ENCODE results near the gene PRPF6. TPM values are rescaled to one million over a fixed set of nuclear protein-coding genes. Genes with fewer than 3 reads are reported as not detected.

PRPF6 gene
- polyA plus RNA-seq, 1 donor from 2014 or later = 91.9 TPM

DNA sequence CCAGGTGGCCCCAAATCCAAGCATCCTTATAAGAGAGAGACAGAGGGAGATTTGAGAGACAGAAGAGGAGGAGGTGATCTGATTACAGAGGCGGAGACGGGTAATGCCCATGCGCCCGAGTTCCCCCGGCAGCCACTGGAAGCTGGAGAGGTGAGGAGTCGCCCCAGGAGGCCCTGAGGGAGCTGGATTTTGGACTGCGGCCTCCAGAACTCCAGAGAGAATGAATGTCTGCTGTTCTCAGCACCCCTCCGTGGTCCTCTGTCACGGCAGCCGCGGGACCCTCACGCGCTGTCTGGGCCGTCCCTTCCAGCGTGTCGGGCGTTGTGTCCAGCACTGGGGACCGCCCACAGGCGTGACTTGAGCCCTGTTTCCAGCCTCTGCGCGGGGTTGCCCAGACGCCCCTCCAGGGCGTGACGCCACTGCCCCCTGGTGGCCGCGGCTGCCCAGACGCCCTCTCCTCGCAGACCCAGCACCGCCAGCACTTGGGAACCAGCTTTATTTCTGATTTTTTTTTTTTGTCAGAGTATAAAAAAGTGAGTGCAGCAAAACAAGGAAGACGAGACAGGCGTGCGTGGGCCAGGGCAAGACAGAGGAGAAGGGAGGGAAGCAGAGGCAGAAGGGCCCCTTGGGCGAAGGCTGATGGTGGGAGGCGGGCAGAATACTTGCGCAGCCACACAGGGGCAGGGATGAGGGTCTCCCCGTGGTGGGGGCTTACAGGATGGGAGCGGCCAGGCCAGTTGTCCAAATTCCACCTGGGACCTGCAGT is 7.1 kb upstream of the PRPF6 start:
- no peak overlapping the region for H3K4me2 ChIP-seq (ENCODE audit: low read length)
- no peaks in the 10 kb centered on the region for H4K20me1 ChIP-seq (ENCODE audit: insufficient read depth)
- H3K9me3 ChIP-seq (ENCODE audit: low read length) = no peaks in the 10 kb centered on the region
- no peak overlapping the region for H3K4me3 ChIP-seq (ENCODE audit: low read length)
- peak overlapping the region; percentile 25 for H3K9ac ChIP-seq (ENCODE audit: low read length)
- no peaks in the 10 kb centered on the region for H3K36me3 ChIP-seq (ENCODE audit: insufficient read depth, low read length)
- peaks cover 3% of the 10 kb centered on the region for H3K79me2 ChIP-seq (replicated peaks; ENCODE audit: insufficient read depth, low read length)
- H3F3A ChIP-seq (ENCODE audit: insufficient read depth, low read length, poor library complexity, severe bottlenecking) = no peaks in the 10 kb centered on the region
- TF ChIP-seq, protein P1, sequence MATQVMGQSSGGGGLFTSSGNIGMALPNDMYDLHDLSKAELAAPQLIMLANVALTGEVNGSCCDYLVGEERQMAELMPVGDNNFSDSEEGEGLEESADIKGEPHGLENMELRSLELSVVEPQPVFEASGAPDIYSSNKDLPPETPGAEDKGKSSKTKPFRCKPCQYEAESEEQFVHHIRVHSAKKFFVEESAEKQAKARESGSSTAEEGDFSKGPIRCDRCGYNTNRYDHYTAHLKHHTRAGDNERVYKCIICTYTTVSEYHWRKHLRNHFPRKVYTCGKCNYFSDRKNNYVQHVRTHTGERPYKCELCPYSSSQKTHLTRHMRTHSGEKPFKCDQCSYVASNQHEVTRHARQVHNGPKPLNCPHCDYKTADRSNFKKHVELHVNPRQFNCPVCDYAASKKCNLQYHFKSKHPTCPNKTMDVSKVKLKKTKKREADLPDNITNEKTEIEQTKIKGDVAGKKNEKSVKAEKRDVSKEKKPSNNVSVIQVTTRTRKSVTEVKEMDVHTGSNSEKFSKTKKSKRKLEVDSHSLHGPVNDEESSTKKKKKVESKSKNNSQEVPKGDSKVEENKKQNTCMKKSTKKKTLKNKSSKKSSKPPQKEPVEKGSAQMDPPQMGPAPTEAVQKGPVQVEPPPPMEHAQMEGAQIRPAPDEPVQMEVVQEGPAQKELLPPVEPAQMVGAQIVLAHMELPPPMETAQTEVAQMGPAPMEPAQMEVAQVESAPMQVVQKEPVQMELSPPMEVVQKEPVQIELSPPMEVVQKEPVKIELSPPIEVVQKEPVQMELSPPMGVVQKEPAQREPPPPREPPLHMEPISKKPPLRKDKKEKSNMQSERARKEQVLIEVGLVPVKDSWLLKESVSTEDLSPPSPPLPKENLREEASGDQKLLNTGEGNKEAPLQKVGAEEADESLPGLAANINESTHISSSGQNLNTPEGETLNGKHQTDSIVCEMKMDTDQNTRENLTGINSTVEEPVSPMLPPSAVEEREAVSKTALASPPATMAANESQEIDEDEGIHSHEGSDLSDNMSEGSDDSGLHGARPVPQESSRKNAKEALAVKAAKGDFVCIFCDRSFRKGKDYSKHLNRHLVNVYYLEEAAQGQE (IDR thresholded peaks at IDR 0.05; ENCODE audit: borderline replicate concordance) = no peak
- TF ChIP-seq, protein P2, sequence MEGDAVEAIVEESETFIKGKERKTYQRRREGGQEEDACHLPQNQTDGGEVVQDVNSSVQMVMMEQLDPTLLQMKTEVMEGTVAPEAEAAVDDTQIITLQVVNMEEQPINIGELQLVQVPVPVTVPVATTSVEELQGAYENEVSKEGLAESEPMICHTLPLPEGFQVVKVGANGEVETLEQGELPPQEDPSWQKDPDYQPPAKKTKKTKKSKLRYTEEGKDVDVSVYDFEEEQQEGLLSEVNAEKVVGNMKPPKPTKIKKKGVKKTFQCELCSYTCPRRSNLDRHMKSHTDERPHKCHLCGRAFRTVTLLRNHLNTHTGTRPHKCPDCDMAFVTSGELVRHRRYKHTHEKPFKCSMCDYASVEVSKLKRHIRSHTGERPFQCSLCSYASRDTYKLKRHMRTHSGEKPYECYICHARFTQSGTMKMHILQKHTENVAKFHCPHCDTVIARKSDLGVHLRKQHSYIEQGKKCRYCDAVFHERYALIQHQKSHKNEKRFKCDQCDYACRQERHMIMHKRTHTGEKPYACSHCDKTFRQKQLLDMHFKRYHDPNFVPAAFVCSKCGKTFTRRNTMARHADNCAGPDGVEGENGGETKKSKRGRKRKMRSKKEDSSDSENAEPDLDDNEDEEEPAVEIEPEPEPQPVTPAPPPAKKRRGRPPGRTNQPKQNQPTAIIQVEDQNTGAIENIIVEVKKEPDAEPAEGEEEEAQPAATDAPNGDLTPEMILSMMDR (IDR thresholded peaks at IDR 0.05; ENCODE audit: poor library complexity, severe bottlenecking) = peak; percentile 96
- peak; percentile 12 for TF ChIP-seq POLR2AphosphoS5 (IDR thresholded peaks at IDR 0.05)
- TF ChIP-seq MXI1 (conservative IDR thresholded peaks at IDR 0.05; ENCODE audit: poor library complexity, severe bottlenecking) = peak; percentile 38
- no peak for TF ChIP-seq TAF1 (IDR thresholded peaks at IDR 0.05; ENCODE audit: low read depth)
- TF ChIP-seq EZH2 (IDR thresholded peaks at IDR 0.05; ENCODE audit: borderline replicate concordance, insufficient read depth, low read length, poor library complexity, severe bottlenecking) = no peak
- no peak for TF ChIP-seq EP300 (conservative IDR thresholded peaks at IDR 0.05; ENCODE audit: poor library complexity, severe bottlenecking)
- TF ChIP-seq SMC3 (conservative IDR thresholded peaks at IDR 0.05; ENCODE audit: poor library complexity) = peak; percentile 88
- TF ChIP-seq RAD21 (conservative IDR thresholded peaks at IDR 0.05) = peak; percentile 87
- H3K27me3 ChIP-seq (ENCODE audit: insufficient read depth, low read depth, low read length) = no peaks in the 10 kb centered on the region
- H3K9me2 ChIP-seq (ENCODE audit: insufficient read depth, low read length) = no peaks in the 10 kb centered on the region
- H3K27ac ChIP-seq (ENCODE audit: low read length) = no peak overlapping the region
- H2AFZ ChIP-seq (ENCODE audit: low read depth, low read length) = no peak overlapping the region

DNA sequence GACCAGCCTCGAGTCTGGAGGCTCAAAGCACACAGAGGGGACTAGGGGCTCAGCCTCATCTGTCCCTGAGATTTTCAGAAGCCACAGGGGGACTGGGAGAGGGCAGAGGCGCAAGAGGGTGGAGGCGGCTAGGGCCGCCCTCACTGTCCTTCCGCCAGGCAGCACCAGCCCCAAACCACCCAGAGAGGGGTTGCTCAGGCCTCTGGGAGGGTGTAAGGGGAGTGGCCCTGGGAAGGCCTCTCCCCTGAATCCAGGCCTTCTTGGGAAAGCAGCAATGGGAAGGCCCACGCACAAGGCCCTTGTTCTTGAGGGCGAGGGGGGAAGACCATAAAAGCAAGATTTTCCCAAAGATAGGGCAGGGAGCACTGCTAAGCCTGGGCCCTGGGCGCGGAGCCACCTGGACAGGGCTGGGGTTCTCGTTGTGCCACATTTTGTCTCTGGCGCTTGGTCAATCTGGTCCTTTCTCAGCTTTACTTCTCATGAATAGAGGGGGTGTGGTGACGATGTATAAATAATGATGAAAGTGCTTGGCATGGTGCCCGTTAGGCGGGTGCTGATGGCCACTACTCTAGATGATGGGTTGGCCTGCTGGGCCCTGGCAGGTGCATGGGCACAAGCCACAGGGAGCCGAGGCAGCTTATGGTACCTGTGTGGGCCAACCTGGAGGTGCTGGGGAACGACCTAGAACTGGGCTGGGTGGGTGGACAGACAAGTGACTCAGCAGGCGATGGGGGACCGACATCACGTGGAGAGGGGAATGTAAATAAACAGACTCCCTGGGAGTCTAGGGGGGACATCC is 6.3 kb upstream of the PRPF6 start:
- H2AFZ ChIP-seq (ENCODE audit: low read depth, low read length) = no peak overlapping the region
- H3K36me3 ChIP-seq (ENCODE audit: insufficient read depth, low read length) = no peaks in the 10 kb centered on the region
- H3K9ac ChIP-seq (ENCODE audit: low read length) = peak overlapping the region; percentile 25
- H3K27ac ChIP-seq (ENCODE audit: low read length) = no peak overlapping the region
- no peak overlapping the region for H3K4me2 ChIP-seq (ENCODE audit: low read length)
- no peak overlapping the region for H3K4me3 ChIP-seq (ENCODE audit: low read length)
- TF ChIP-seq RAD21 (conservative IDR thresholded peaks at IDR 0.05) (no peak), MXI1 (conservative IDR thresholded peaks at IDR 0.05; ENCODE audit: poor library complexity, severe bottlenecking) (no peak), EZH2 (IDR thresholded peaks at IDR 0.05; ENCODE audit: borderline replicate concordance, insufficient read depth, low read length, poor library complexity, severe bottlenecking) (no peak), TAF1 (IDR thresholded peaks at IDR 0.05; ENCODE audit: low read depth) (no peak), EP300 (conservative IDR thresholded peaks at IDR 0.05; ENCODE audit: poor library complexity, severe bottlenecking) (no peak), POLR2AphosphoS5 (IDR thresholded peaks at IDR 0.05) (no peak), SMC3 (conservative IDR thresholded peaks at IDR 0.05; ENCODE audit: poor library complexity) (no peak)
- TF ChIP-seq, protein P1 (IDR thresholded peaks at IDR 0.05; ENCODE audit: borderline replicate concordance) = no peak
- TF ChIP-seq, protein P2 (IDR thresholded peaks at IDR 0.05; ENCODE audit: poor library complexity, severe bottlenecking) = no peak
- no peaks in the 10 kb centered on the region for H3K27me3 ChIP-seq (ENCODE audit: insufficient read depth, low read depth, low read length)
- no peaks in the 10 kb centered on the region for H4K20me1 ChIP-seq (ENCODE audit: insufficient read depth)
- H3F3A ChIP-seq (ENCODE audit: insufficient read depth, low read length, poor library complexity, severe bottlenecking) = no peaks in the 10 kb centered on the region
- H3K9me3 ChIP-seq (ENCODE audit: low read length) = no peaks in the 10 kb centered on the region
- no peaks in the 10 kb centered on the region for H3K9me2 ChIP-seq (ENCODE audit: insufficient read depth, low read length)
- no peaks in the 10 kb centered on the region for H3K79me2 ChIP-seq (replicated peaks; ENCODE audit: insufficient read depth, low read length)
